HG03354 (cell line): ENCODE data around the gene ZFYVE9.
"Not testable (repeated sequence)": the region's sequence is repeated elsewhere in the genome, so short reads cannot be mapped to it uniquely, and the experiment has no call there.

Source experiments
- ATAC-seq: cut with Tn5 transposase; IDR thresholded peaks from one replicate; pipeline ENCODE4 v1.9.1; 2021; ENCODE audit warnings: mild to moderate bottlenecking; ENCODE audit not compliant: unreplicated experiment, poor library complexity, severe bottlenecking

ZFYVE9 gene

DNA sequence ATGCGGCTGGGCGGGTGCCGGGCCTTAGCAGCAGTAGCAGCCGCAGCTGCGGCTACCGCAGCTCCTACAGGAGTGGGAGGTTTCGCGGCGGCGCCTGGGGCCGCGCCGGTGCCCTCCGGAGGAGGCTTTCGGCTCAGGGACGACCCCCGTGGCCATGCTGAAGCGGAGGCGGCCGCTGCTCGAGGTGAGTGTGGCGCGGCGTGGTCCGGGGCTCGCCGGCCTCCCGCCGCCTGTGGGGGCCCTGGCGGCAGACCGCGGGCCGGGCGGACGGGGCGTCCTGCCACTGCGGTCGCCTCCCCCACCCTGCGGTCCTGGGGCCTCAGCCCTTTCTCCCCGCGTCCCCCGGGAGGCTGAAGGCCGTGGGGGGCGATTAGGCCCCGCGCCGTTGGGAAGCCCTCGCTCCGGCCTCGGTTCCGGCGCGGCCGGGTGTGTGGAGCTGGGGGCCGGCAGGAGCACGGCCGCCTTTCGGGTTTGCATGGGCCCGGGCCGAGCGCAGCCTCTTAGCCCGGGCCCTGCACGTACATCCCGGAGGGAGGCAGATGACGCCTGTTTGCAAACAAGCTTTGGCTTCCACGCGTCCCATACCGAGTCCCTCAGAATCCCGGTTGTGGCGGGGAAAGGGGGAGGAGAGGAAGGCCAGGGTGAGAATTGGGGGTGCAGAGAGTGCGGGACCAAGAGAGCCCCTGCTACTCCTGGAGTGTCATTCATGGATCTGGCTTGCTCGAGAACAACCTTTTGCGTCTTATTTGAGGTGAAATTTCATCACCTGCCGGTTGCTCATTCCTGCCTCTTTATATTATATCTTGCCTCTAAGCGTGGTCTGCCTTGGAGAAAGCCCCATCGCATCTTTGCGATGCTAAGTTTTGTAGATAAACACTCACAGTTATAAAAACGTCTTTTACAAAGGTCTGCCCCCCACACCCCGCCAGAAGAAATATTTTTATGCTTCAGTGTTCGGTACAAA lies 613 bp downstream of the ZFYVE9 start:
- ATAC-seq, result peak; percentile 54

DNA sequence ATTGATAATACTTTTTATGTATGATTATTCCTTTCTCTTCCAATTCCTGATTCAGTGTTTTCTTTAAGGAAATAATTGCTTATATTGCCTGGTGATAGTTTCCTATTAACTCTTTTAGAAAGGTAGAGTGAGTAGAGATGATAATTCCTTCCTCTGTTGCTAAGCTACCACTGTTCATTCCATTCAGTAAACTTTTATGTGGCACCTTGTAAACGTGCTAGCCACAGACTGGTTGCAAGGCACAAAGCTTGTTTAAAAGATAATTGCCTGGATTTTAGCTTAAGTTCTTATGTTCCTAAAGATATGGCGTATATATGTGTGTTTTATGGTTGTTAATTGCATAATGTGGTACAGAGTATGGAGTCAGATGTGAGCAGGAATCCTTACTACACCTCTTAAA lies 3.2 kb downstream of the ZFYVE9 start:
- no peak for ATAC-seq

DNA sequence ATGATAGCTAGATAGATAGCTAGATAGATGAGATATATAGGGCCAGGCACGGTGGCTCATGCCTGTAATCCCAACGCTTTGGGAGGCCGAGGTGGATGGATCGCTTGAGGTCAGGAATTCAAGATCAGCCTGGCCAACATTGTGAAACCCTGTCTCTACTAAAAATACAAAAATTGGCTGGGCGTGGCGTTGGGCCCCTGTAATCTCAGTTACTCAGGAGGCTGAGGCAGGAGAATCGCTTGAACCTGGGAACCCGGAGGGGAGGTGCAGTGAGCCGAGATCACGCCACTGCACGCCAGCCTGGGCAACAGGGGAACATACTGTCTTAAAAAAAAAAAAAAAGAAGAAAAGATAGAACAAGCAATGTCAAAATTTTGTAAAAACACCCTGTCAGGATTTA lies 8.6 kb downstream of the ZFYVE9 start:
- not testable (repeated sequence) for ATAC-seq

DNA sequence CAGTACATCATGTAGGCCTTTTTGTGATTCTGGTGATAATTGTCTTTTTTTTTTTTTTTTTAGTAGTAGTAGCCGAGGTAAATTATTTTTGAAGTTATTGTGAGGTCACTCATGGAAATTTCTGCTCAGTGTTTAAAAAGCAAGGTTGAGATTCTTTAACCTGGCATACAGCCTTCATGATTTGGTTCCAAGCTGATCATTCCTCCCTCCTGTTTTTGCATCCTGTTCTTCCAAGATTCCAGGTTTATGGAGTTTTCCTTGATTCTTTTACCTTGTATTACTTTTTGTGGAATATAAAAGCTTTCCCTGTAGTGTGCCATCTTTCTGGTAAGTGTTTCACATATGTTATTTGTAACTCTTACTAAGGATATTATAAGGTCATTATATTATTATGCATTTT lies 9.1 kb downstream of the ZFYVE9 start:
- no peak for ATAC-seq

DNA sequence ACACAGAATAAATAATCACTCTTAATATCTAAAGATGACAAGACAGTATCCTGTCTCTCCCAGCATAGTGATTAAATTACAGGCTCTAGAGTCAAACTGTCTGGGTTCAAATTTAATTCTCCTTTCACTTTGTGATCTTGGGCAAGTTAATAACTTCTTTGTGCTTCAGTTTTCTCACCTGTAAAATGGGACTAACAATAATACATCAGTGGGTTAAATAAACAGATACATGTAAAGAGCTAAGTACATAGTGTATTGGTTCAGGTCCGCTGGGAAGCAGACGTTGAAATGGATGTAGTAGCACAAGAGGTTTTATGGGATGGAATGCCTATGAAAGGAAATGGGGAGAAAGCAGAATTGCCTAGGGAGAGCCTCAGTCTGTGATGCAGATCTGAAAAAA lies 10.7 kb downstream of the ZFYVE9 start:
- ATAC-seq, result no peak

DNA sequence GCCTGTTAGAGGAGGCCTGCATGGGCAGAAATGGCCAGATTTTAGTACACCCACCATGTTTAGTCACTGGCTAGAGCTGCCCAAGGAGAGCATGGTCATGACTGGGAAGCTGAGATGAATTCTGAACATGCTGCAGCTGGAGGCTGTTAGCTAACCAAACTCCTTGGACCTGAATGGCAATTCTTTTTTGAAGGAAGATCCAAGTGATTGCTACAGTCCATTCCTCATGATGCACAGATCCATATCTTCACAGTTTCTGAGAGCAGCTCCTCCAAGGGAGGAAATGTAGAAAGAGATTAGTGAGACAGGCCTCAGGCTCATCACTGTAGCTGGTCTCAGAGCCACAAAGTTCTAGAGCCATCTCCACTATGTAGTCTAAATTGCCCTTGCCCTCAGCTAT lies 11.1 kb downstream of the ZFYVE9 start:
- ATAC-seq, result no peak

DNA sequence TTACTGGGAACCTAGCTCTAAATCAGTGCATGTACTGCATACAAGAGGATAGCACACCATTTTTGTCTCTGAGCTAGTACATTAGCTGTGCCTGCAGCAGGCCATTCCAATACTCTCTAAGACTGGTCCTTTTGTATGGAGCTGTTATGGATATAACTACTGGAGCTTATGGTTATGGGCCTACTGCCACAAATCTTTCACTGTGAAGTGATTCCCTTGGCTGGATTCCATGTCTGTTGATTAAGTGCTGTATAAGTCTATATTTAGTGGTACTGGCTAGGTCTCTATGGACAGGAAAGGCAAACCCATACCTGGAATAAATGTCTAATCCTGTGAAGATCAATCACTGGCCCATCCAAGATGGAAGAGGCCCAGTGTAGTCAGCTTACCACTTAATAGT lies 12.0 kb downstream of the ZFYVE9 start:
- no peak for ATAC-seq

DNA sequence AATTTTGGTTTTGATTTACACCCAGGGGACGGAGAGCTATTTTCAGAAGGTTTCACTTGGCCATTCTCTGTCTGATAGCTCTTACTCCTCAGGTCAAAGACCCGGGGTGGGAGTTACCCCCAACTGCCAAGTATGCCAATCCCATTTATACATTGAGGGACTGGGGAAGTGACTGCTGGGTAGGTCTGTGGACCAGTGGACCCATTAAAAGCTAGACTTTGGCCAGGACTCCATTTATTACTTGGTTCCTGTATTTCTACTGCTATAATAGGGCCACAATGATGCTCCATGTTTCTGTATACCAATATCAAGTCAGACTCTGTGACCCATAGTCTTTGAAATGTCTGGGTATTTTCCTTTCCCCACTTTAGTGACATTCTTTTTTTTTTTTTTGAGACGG lies 14.6 kb downstream of the ZFYVE9 start:
- ATAC-seq, result no peak

DNA sequence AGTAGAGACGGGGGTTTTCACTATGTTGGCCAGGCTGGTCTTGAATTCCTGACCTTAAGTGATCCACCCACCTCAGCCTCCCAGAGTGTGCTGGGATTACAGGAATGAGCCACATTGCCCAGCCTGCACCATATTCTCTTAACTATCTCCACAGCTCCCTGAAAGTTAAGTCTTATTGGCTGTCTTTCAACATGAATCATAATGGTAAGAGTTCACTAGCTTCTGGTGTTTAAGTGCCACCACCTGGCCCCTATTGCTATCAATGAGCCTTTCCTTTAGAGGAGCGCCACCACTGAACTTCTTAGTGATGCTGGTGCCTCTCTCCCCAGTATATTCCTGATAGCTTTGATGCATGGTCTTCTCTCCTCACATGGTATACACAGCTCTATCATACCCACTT lies 15.7 kb downstream of the ZFYVE9 start:
- ATAC-seq, result no peak

DNA sequence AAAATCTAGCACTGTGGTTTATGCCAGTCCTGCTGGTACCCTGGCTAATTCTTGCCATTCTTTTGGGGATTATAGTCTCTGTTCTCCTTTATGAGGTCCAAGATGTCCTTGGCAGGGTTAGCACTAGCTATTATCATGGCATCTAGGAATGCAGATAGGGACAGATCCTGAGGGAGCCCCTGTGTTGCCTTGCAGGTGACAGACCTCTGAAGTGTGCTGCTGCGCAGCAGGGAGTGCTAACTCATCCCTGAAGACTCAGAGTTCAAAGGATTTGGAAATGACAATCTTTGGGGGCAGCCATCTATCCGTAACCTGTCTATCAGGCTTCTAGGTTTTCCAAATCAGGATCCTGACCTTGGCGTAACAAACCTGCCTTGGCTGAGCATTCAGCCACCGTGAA lies 16.3 kb downstream of the ZFYVE9 start:
- no peak for ATAC-seq

DNA sequence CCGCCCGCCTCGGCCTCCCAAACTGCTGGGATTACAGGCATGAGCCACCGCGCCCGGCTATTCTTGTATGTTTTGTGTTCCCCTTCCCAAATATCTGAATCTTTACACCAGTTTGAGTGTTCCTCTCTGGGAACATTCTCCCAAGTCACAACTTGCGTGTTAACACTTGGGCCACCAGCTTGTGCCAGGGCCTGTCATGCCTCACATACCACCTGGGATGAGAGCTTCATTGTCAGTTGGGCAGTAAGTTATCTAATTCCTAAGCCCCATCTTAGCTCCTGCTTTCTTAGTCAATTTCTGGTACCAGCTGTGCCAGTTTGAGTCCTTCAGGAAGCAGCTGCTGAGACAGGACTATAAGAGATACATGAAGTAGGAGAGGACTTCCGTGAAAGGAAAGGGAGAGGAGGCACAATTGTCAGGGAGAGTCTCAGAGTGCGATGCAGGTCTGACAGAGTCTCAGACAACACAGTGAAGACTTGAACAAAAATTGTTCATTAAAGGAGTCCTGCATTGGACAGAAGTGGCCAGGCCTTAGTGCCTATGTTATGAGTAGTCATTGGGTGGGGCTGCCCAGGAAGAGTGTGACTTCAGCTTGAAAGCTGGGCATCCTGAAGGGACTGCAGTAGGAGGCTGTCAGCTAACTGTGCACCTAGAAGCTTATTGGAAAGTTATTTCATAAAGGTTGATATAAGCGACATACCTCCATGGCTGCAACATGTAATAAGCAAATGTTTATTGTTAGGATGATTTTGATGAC lies 17.3 kb downstream of the ZFYVE9 start:
- no peak for ATAC-seq

DNA sequence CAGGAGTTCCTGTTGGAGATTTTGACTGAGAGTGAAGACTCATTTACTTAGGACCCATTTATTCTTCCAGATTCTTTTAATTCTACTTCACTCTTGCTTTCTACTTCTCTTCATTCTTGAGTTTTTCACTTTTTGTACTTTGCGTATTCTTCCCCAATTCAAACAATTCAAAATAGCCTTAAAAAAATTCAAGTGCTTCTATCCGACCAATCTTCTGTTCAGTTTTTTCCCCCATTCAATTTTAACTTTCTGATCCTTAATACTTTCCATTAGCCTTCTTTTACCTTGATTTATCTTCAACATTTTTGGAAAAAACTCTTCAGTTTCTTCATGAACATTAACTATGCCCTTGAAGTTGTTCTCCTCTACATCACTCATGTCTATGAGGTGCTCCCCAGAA lies 21.1 kb downstream of the ZFYVE9 start:
- no peak for ATAC-seq

DNA sequence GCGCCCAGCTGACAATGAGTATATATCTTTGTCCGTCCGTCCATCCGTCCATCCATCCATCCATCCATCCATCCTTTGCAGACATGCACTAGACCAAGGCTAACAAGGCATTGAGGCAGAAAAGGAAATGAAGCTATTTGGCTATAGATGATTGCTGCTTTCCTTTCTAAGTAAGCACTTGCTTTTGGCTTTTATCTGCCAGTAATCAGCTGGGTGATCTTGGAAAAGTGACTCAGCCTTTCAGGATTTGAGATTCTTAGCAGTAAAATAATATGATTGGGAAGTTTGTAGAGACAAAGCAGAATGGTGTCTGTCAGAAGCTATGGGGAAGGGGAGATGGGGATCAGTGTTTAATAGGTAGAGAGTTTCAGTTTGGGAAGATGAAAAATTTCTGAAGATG lies 22.7 kb downstream of the ZFYVE9 start:
- no peak for ATAC-seq

DNA sequence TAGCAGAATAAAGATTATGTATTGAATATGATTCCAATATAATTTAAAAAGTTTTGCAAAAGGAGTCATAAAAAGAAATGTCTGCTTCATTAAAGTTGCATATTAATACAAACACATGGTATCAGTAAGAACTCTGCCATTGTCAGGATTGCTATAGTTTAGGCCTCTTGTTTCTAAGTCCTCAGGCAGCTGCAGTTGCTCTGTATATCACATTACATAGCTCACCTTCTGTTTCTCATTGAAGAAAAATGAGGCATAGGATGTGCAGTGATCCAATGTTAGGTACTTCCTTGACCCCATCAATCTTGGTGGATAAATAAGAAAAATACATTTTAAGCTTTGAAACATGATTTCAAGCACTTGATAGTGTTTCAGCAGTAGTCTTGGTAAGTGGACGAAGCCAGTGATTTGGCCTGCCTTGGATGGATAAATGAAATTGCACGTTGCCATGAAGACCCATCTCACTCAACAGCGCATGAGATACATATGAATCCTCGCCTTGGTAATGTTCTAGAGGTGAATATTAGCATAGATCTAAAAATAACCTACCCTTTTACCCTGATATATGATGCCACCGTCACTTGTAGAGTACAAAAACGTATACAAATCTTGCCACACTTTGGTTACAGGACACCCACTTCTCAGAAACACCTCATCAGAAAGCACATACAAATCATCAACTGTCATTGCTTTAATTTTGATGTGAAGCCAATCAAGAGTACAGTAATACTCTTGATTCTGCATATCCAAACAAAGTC lies 25.3 kb downstream of the ZFYVE9 start:
- no peak for ATAC-seq

DNA sequence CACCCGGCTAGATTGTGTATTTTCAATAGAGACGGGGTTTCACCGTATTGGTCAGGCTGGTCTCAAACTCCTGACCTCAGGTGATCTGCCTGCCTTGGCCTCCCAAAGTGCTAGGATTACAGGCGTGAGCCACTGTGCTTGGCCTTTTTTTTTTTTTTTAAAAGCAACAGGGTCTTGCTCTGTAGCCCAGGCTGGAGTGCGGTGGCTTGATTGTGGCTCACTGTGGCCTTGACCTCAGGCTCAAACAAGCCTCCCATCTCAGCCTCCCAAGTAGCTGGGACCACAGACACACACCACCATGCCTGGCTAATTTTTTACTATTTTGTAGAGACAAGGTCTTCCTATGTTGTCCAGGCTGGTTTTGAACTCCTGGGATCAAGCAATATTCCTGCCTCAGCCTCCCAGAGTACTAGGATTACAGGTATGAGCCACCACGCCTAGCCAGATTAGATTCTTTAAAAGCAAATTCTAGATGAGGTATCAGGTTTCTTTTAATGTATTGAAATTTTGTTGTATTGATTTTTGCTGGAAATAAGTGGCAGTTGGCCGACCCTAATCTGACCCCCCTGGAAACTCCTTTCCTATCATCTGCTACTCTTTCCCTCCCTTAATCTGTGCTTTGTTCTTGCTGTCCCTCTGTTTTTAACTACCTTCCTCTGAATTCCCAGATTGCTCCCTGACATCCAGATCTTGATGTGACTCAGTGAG lies 26.6 kb downstream of the ZFYVE9 start:
- ATAC-seq, result no peak

DNA sequence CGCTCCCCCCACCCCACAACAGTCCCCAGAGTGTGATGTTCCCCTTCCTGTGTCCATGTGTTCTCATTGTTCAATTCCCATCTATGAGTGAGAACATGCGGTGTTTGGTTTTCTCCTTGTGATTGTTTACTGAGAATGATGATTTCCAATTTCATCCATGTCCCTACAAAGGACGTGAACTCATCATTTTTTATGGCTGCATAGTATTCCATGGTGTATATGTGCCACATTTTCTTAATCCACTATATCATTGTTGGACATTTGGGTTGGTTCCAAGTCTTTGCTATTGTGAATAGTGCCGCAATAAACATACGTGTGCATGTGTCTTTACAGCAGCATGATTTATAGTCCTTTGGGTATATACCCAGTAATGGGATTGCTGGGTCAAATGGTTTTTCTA lies 29.3 kb downstream of the ZFYVE9 start:
- ATAC-seq, result not testable (repeated sequence)

DNA sequence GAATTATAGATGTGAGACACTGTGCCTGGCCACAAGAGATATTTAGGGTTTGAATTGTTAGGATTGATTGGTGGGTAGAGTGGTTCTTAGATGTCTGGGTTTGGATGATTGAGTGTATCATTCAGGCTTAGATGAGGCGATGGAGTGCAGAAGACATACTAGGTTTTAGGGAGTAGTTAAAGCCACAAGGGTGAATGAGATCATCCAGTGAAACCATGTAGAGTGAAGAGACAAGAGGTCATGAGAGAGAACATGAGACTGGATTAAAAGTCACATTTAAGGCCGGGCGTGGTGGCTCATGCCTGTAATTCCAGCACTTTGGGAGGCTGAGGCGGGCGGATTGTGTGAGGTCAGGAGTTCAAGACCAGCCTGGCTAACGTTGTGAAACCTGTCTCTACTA lies 37.2 kb downstream of the ZFYVE9 start:
- no peak for ATAC-seq

DNA sequence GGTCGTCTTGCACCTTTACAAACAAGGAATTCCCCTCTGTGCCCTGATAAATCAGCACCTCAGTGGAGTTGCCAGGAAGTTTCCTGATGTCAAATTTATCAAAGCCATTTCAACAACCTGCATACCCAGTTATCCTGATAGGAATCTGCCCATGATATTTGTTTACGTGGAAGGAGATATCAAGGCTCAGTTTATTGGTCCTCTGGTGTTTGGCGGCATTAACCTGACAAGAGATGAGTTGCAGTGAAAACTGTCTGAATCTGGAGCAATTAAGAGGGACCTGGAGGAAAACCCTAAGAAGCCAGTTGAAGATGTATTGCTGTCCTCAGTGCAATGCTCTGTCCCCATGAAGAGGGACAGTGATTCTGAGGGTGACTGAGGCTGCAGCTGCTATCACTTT lies 38.3 kb downstream of the ZFYVE9 start:
- ATAC-seq, result no peak

DNA sequence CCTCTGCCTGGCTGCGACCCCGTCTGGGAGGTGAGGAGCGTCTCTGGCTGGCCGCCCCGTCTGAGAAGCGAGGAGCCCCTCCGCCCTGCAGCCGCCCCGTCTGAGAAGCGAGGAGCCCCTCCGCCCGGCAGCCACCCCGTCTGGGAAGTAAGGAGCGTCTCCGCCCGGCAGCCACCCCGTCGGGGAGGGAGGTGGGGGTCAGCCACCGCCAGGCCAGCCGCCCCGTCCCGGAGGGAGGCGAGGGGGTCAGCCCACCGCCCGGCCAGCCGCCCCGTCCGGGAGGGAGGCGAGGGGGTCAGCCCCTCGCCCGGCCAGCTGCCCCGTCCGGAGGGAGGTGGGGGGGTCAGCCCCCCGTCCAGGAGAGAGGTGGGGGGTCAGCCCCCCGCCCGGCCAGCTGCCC lies 39.9 kb downstream of the ZFYVE9 start:
- not testable (repeated sequence) for ATAC-seq

DNA sequence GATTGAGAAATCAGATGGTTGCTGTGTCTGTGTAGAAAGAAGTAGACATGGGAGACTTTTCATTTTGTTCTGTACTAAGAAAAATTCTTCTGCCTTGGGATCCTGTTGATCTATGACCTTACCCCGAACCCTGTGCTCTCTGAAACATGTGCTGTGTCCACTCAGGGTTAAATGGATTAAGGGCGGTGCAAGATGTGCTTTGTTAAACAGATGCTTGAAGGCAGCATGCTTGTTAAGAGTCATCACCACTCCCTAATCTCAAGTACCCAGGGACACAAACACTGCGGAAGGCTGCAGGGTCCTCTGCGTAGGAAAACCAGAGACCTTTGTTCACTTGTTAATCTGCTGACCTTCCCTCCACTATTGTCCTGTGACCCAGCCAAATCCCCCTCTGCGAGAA lies 40.4 kb downstream of the ZFYVE9 start:
- ATAC-seq, result not testable (repeated sequence)
